Natural killer cell (primary cell): ENCODE results near the gene TANGO6. TPM values are rescaled to one million over a fixed set of nuclear protein-coding genes. Genes with fewer than 3 reads are reported as not detected.

Experiments used
- ATAC-seq, 3 donors: fragments of 150-1000 bp in 2 of 3; fragments of 200-7000 bp in 1 of 3; cut with Tn5 transposase; 1 replicate in 1 of 3; 2 replicates in 2 of 3; pipeline ENCODE4 v1.10.0; 2021; ENCODE audit warnings: mild to moderate bottlenecking in 2 of 3, moderate library complexity in 2 of 3
- DNase-seq, 2 donors: peaks; one replicate each; pipeline versions ENCODE4 v3.0.0 to v3.0.0-alpha.2; 2013 to 2021; ENCODE audit warnings: mixed read lengths in 1 of 2
- H3K27ac ChIP-seq: one replicate; pipeline ENCODE4 v1.5.1; 2013; ENCODE audit warnings: mild to moderate bottlenecking, low read length
- H3K27me3 ChIP-seq: one replicate; pipeline ENCODE4 v1.6.1; 2013; ENCODE audit warnings: low read length; ENCODE audit not compliant: control insufficient read depth, insufficient read depth
- H3K36me3 ChIP-seq: one replicate; pipeline ENCODE4 v1.6.1; 2013; ENCODE audit warnings: low read length; ENCODE audit not compliant: control insufficient read depth, insufficient read depth
- H3K4me1 ChIP-seq: one replicate; pipeline ENCODE4 v1.6.1; 2013; ENCODE audit warnings: low read length; ENCODE audit not compliant: control insufficient read depth, insufficient read depth
- H3K4me3 ChIP-seq: one replicate; pipeline ENCODE4 v1.5.1; 2013; ENCODE audit warnings: low read length
- H3K9me3 ChIP-seq: one replicate; pipeline ENCODE4 v1.6.1; 2013; ENCODE audit warnings: low read length; ENCODE audit not compliant: control insufficient read depth, insufficient read depth
- H3K27ac Mint-ChIP-seq, 2 donors: one replicate each; pipeline ENCODE4 v1.8.0; 2022; ENCODE audit warnings: mild to moderate bottlenecking in 2 of 2, mixed read lengths in 2 of 2, moderate library complexity in 1 of 2
- H3K27me3 Mint-ChIP-seq, 2 donors: one replicate each; pipeline ENCODE4 v1.8.0; 2022; ENCODE audit warnings: low read depth in 2 of 2, mixed read lengths in 2 of 2
- H3K36me3 Mint-ChIP-seq: one replicate; pipeline ENCODE4 v1.8.0; 2022; ENCODE audit warnings: mixed read lengths
- H3K4me1 Mint-ChIP-seq, 2 donors: one replicate each; pipeline ENCODE4 v1.8.0; 2022; ENCODE audit warnings: mixed read lengths in 2 of 2
- H3K4me3 Mint-ChIP-seq: one replicate; pipeline ENCODE4 v1.8.0; 2022; ENCODE audit warnings: mild to moderate bottlenecking, moderate library complexity, mixed read lengths
- H3K9me3 Mint-ChIP-seq, 2 donors: one replicate each; pipeline ENCODE4 v1.8.0; 2022; ENCODE audit warnings: mixed read lengths in 2 of 2
- CTCF ChIP-seq: fragments of 200-600 bp; IDR thresholded peaks from one replicate; pipeline ENCODE4 v1.8.0; 2022; ENCODE audit warnings: antibody characterized with exemption
- WGBS: methylation state at CpG from one replicate; pipeline ENCODE4 v1.1.7; 2013; ENCODE audit warnings: missing lambda C conversion rate; ENCODE audit not compliant: insufficient coverage; 5-methylcytosine and 5-hydroxymethylcytosine counted together
- intact Hi-C: fragments of 100-400 bp; cut with micrococcal nuclease; formaldehyde crosslinking; loops from one replicate; pipeline ENCODE4 v1.14.2; 2022
- total RNA-seq, 4 donors: library from RNA; stranded (reverse); fragments of 120-200 nt in 1 of 4; gene quantifications; one replicate each; pipeline versions ENCODE4 v1.2.3 to v1.2.4, GENCODE V29; 2013 to 2022

Gene TANGO6
- total RNA-seq, 3 donors from 2014 or later (not counting 1 experiment from before 2014, with no cell fraction given): 21.2 to 27.3 (median 23.9) TPM

GRCh38 chr16:69064764-69065313 is 221.5 kb downstream of the TANGO6 start:
- H3K4me1 Mint-ChIP-seq: no peaks in the 10 kb centered on the region
- Histone ChIP-seq H3K27ac (no peak overlapping the region), H3K4me3 (no peak overlapping the region), H3K36me3 (peaks cover 2% of the 10 kb centered on the region), H3K4me1 (no peaks in the 10 kb centered on the region), H3K9me3 (no peaks in the 10 kb centered on the region), H3K27me3 (no peaks in the 10 kb centered on the region)
- intact Hi-C loops: no loop called here
- H3K36me3 Mint-ChIP-seq: no peaks in the 10 kb centered on the region
- H3K4me3 Mint-ChIP-seq: no peak overlapping the region
- ATAC-seq: no peak
- H3K9me3 Mint-ChIP-seq: no peaks in the 10 kb centered on the region
- TF ChIP-seq CTCF: no peak
- 88% methylated on average over 6 of the region's 6 CpGs for WGBS
- DNase-seq: no peak
- no peak overlapping the region for H3K27ac Mint-ChIP-seq
- no peaks in the 10 kb centered on the region for H3K27me3 Mint-ChIP-seq

DNA sequence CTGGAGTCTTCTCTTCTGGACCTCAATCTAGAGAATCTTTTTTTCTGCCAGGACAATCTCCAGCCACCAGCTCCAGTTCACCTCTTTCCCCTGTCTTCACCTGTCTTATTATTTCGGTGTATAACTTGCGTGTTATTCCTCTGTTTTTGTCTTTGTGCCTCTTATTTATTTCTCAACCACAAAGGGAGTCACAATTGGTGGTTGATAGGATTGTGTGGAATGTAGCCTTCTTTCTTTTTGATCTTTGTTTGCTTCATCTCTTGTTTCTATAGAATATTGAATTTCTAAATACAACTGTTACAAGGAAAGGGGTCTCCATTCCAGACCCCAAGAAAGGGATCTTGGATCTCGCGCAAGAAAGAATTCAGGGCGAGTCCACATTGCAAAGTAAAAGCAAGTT is 226.2 kb downstream of the TANGO6 start:
- no peak for TF ChIP-seq CTCF
- H3K27ac ChIP-seq: no peak overlapping the region
- Mint-ChIP-seq H3K27me3 (no peaks in the 10 kb centered on the region), H3K9me3 (no peaks in the 10 kb centered on the region), H3K4me3 (no peak overlapping the region), H3K4me1 (no peaks in the 10 kb centered on the region), H3K36me3 (no peaks in the 10 kb centered on the region), H3K27ac (no peak overlapping the region)
- H3K36me3 ChIP-seq: peaks cover 2% of the 10 kb centered on the region
- H3K9me3 ChIP-seq: no peaks in the 10 kb centered on the region
- intact Hi-C loops: no loop called here
- no peaks in the 10 kb centered on the region for H3K4me1 ChIP-seq
- DNase-seq: no peak
- WGBS: 94% methylated on average over 3 of the region's 5 CpGs
- no peak for ATAC-seq
- H3K27me3 ChIP-seq: no peaks in the 10 kb centered on the region
- no peak overlapping the region for H3K4me3 ChIP-seq

DNA sequence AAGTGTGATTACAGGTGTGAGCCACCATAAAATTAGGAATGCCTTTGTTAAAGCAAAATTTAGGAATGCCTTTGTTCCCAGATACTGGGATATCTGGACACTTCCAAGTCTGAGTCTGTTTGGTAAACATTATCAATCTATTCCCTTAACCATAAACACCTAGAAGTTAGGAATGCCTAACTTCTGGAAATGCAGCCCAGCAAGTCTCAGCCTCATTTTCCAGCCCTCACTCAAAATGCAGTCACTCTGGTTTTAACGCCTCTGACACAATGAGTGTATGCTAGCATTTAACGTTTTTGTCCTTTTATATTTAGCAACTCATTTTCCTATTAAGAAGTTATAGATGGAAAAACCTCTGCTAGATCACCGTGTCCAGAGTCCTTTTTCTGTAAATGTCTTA is 227.7 kb downstream of the TANGO6 start:
- Histone ChIP-seq H3K36me3 (no peaks in the 10 kb centered on the region), H3K4me1 (no peaks in the 10 kb centered on the region), H3K27ac (no peak overlapping the region), H3K4me3 (no peak overlapping the region), H3K9me3 (no peaks in the 10 kb centered on the region), H3K27me3 (no peaks in the 10 kb centered on the region)
- intact Hi-C loops: no loop called here
- no peak overlapping the region for H3K27ac Mint-ChIP-seq
- H3K4me3 Mint-ChIP-seq: no peak overlapping the region
- WGBS: 17% methylated on average over 1 of the region's 3 CpGs
- H3K27me3 Mint-ChIP-seq: no peaks in the 10 kb centered on the region
- H3K36me3 Mint-ChIP-seq: no peaks in the 10 kb centered on the region
- no peaks in the 10 kb centered on the region for H3K4me1 Mint-ChIP-seq
- DNase-seq (no peak), ATAC-seq (no peak)
- no peak for TF ChIP-seq CTCF
- H3K9me3 Mint-ChIP-seq: no peaks in the 10 kb centered on the region

DNA sequence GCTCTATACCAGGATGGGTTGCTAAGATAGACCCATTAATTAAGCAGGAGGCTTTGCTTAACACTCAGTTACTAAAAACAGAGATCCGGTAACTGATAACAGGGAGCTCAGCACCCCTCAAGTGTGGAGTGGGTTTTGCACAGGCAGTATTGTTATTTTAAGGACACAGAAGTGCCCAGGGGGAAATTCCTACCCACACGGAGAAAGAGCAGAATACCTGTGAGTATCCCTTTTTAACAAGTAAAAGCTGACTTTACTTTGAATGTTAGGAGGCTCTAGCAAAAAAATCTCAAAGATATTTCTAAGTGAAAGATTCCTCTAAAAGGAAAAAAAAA is 229.3 kb downstream of the TANGO6 start:
- intact Hi-C loops: no loop called here
- no peaks in the 10 kb centered on the region for H3K27me3 Mint-ChIP-seq
- no peaks in the 10 kb centered on the region for H3K9me3 Mint-ChIP-seq
- ATAC-seq (no peak), DNase-seq (no peak)
- Histone ChIP-seq H3K36me3 (no peaks in the 10 kb centered on the region), H3K9me3 (no peaks in the 10 kb centered on the region), H3K27me3 (no peaks in the 10 kb centered on the region), H3K4me1 (no peaks in the 10 kb centered on the region), H3K27ac (no peak overlapping the region), H3K4me3 (no peak overlapping the region)
- no peak for TF ChIP-seq CTCF
- no peaks in the 10 kb centered on the region for H3K36me3 Mint-ChIP-seq
- H3K4me1 Mint-ChIP-seq: no peaks in the 10 kb centered on the region
- no peak overlapping the region for H3K4me3 Mint-ChIP-seq
- no peak overlapping the region for H3K27ac Mint-ChIP-seq
- WGBS: 100% methylated on average over 1 of the region's 2 CpGs
